SK-N-SH (cell line): ENCODE results near the gene ZBTB47. TPM values are rescaled to one million over a fixed set of nuclear protein-coding genes. Genes with fewer than 3 reads are reported as not detected.

Experiments used
- CTCF ChIA-PET: fragments of 300-600, 350-600 bp; formaldehyde crosslinking; extraction: SDS; loops from one replicate; lab custom pipeline; 2021; lab: Yijun Ruan, JAX
- POLR2A ChIA-PET: fragments of 350-600 bp; sonication (Branson Sonifier 250); formaldehyde crosslinking; extraction: SDS; loops from one replicate; lab custom pipeline; 2020; ENCODE audit warnings: antibody characterized with exemption, inconsistent platforms; lab: Yijun Ruan, JAX
- DNase-seq: peaks from one replicate; pipeline ENCODE4 v3.0.0; 2012
- H2AFZ ChIP-seq: fragments of 200-600 bp; sonication (generic); 2 replicates; pipeline ENCODE4 v1.8.1; 2016; ENCODE audit warnings: antibody characterized with exemption, mild to moderate bottlenecking, low read depth
- H3F3A ChIP-seq: fragments of 200-600 bp; sonication (generic); replicated peaks from 2 replicates; pipeline ENCODE3; 2016; ENCODE audit warnings: antibody characterized with exemption, mild to moderate bottlenecking; ENCODE audit not compliant: insufficient read depth
- H3K27ac ChIP-seq, 2 experiments: fragments of 200-500 bp in 1 of 2; fragments of 200-600 bp in 1 of 2; sonication (Bioruptor generic) in 1 of 2; sonication (generic), shearing (Covaris generic) in 1 of 2; 2 replicates each; pipeline versions ENCODE4 v1.5.1 to v1.6.1; 2014 to 2016; ENCODE audit warnings: low read depth in 2 of 2, inconsistent platforms in 1 of 2, low read length in 1 of 2, mild to moderate bottlenecking in 1 of 2, mixed read lengths in 1 of 2
- H3K27me3 ChIP-seq: fragments of 200-600 bp; sonication (generic), shearing (Covaris generic); 2 replicates; pipeline ENCODE4 v1.6.1; 2016; ENCODE audit warnings: mixed run types; ENCODE audit not compliant: insufficient read depth
- H3K36me3 ChIP-seq, 2 experiments: fragments of 200-500 bp in 1 of 2; fragments of 200-600 bp in 1 of 2; sonication (Bioruptor generic) in 1 of 2; sonication (generic) in 1 of 2; replicated peaks in 1 of 2; 2 replicates each; pipeline versions ENCODE3 to v1.5.1; 2014 to 2016; ENCODE audit warnings: low read length in 1 of 2, mild to moderate bottlenecking in 1 of 2; ENCODE audit not compliant: insufficient read depth in 2 of 2, control insufficient read depth in 1 of 2
- H3K4me1 ChIP-seq, 2 experiments: fragments of 200-500 bp in 1 of 2; fragments of 200-600 bp in 1 of 2; sonication (Bioruptor generic) in 1 of 2; sonication (generic), shearing (Covaris generic) in 1 of 2; 2 replicates each; pipeline versions ENCODE4 v1.5.1 to v1.6.1; 2014 to 2016; ENCODE audit warnings: low read depth in 1 of 2, low read length in 1 of 2, mixed run types in 1 of 2; ENCODE audit not compliant: insufficient read depth in 2 of 2, control insufficient read depth in 1 of 2
- H3K4me2 ChIP-seq: fragments of 200-600 bp; sonication (generic), shearing (Covaris generic); 2 replicates; pipeline ENCODE4 v1.6.1; 2017; ENCODE audit warnings: mixed run types
- H3K4me3 ChIP-seq, 2 experiments: fragments of 200-500 bp in 1 of 2; fragments of 200-600 bp in 1 of 2; sonication (Bioruptor generic) in 1 of 2; sonication (generic), shearing (Covaris generic) in 1 of 2; 2 replicates each; pipeline versions ENCODE4 v1.5.1 to v1.8.1; 2014 to 2016; ENCODE audit warnings: low read depth in 2 of 2, inconsistent platforms in 1 of 2, low read length in 1 of 2, mild to moderate bottlenecking in 1 of 2, mixed read lengths in 1 of 2, moderate library complexity in 1 of 2
- H3K79me2 ChIP-seq: fragments of 200-600 bp; sonication (generic); 2 replicates; pipeline ENCODE4 v1.8.1; 2017; ENCODE audit warnings: mild to moderate bottlenecking; ENCODE audit not compliant: insufficient read depth
- H3K9ac ChIP-seq: fragments of 200-600 bp; sonication (generic); 2 replicates; pipeline ENCODE4 v1.6.1; 2017; ENCODE audit warnings: mixed run types
- H3K9me2 ChIP-seq: fragments of 200-600 bp; sonication (generic); 2 replicates; pipeline ENCODE4 v1.6.1; 2017; ENCODE audit warnings: mixed run types
- H3K9me3 ChIP-seq: fragments of 200-600 bp; sonication (generic); 2 replicates; pipeline ENCODE4 v1.6.1; 2017; ENCODE audit warnings: mixed run types, mild to moderate bottlenecking, moderate library complexity
- H4K20me1 ChIP-seq: fragments of 200-600 bp; sonication (generic); 2 replicates; pipeline ENCODE4 v1.6.1; 2017; ENCODE audit warnings: mild to moderate bottlenecking, mixed run types; ENCODE audit not compliant: insufficient read depth
- CHD2 ChIP-seq: fragments of 150-350 bp; IDR thresholded peaks from 2 replicates; pipeline ENCODE4 v1.6.1; 2018; ENCODE audit warnings: low read length; ENCODE audit not compliant: partially characterized antibody
- ELF1 ChIP-seq: IDR thresholded peaks from 2 replicates; pipeline ENCODE4 v1.4.0; 2012
- EP300 ChIP-seq, 2 experiments: IDR thresholded peaks; 2 replicates each; pipeline versions ENCODE4 v1.4.0 to v1.6.1; 2012; ENCODE audit warnings: borderline replicate concordance in 1 of 2, low read depth in 1 of 2, low read length in 1 of 2
- EZH2phosphoT487 ChIP-seq: fragments of 200-600 bp; sonication (generic); IDR thresholded peaks from 2 replicates; pipeline ENCODE4 v1.6.1; 2017; ENCODE audit warnings: low read depth, mixed run types, mild to moderate bottlenecking, antibody characterized with exemption, moderate library complexity, borderline replicate concordance
- FOXM1 ChIP-seq: IDR thresholded peaks from 2 replicates; pipeline ENCODE4 v1.4.0; 2012; ENCODE audit warnings: low read depth, mild to moderate bottlenecking
- JUND ChIP-seq: IDR thresholded peaks from 2 replicates; pipeline ENCODE4 v1.4.0; 2012
- RCOR1 ChIP-seq: fragments of 150-350 bp; IDR thresholded peaks from 2 replicates; pipeline ENCODE4 v1.6.1; 2017; ENCODE audit warnings: antibody characterized with exemption, low read length
- RXRA ChIP-seq: IDR thresholded peaks from 2 replicates; pipeline ENCODE4 v1.4.0; 2012; ENCODE audit warnings: low read depth, mild to moderate bottlenecking, borderline replicate concordance
- SMC3 ChIP-seq: IDR thresholded peaks from 2 replicates; pipeline ENCODE4 v1.6.1; 2012; ENCODE audit warnings: low read depth, low read length, improper control_type of control experiment
- USF1 ChIP-seq: IDR thresholded peaks from 2 replicates; pipeline ENCODE4 v1.4.0; 2012; ENCODE audit warnings: low read depth, borderline replicate concordance
- YY1 ChIP-seq: IDR thresholded peaks from 2 replicates; pipeline ENCODE4 v1.4.0; 2012; ENCODE audit warnings: low read depth, mild to moderate bottlenecking
- WGBS: methylation state at CpG from one replicate; pipeline ENCODE4 v1.1.6; 2017; ENCODE audit warnings: low lambda C conversion rate; 5-methylcytosine and 5-hydroxymethylcytosine counted together
- polyA plus RNA-seq, 3 experiments: library from polyadenylated mRNA; depleted of rRNA; stranded (reverse); fragments of >200 nt; gene quantifications; 2 replicates each; pipeline ENCODE4 v1.2.3, GENCODE V29; 2012
- TF ChIP-seq, protein P1 (sequence below): IDR thresholded peaks from 2 replicates; pipeline ENCODE4; 2012
- TF ChIP-seq, protein P2 (sequence below): IDR thresholded peaks from 2 replicates; pipeline ENCODE4 v1.4.0; 2012; ENCODE audit warnings: low read depth

The ZBTB47 gene
- polyA plus RNA-seq, 1 of the 3 experiments (the other 2 are of a cell fraction): 9.9 TPM

- peaks cover 19% of the 10 kb centered on the region; the same call in 1 of the 2 replicates for H3K27me3 ChIP-seq
- WGBS: 34% methylated on average over 7 of the region's 7 CpGs
- DNase-seq: no peak
- H3K9ac ChIP-seq: no peak overlapping the region
- ChIA-PET POLR2A (no interaction called here), CTCF (no interaction called here)
- no peak for TF ChIP-seq CHD2
- TF ChIP-seq, protein P1, sequence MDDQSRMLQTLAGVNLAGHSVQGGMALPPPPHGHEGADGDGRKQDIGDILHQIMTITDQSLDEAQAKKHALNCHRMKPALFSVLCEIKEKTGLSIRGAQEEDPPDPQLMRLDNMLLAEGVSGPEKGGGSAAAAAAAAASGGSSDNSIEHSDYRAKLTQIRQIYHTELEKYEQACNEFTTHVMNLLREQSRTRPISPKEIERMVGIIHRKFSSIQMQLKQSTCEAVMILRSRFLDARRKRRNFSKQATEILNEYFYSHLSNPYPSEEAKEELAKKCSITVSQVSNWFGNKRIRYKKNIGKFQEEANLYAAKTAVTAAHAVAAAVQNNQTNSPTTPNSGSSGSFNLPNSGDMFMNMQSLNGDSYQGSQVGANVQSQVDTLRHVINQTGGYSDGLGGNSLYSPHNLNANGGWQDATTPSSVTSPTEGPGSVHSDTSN: no peak
- no peak for TF ChIP-seq JUND
- TF ChIP-seq EZH2phosphoT487: no peak
- no peak for TF ChIP-seq FOXM1
- TF ChIP-seq ELF1: no peak
- TF ChIP-seq EP300 (IDR thresholded peaks at IDR 0.05; ENCODE audit: borderline replicate concordance in 1 of 2, low read depth in 1 of 2, low read length in 1 of 2): no peak
- TF ChIP-seq, protein P2, sequence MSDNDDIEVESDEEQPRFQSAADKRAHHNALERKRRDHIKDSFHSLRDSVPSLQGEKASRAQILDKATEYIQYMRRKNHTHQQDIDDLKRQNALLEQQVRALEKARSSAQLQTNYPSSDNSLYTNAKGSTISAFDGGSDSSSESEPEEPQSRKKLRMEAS: no peak
- no peak for TF ChIP-seq SMC3
- TF ChIP-seq RCOR1: no peak
- no peak for TF ChIP-seq USF1
- no peak for TF ChIP-seq YY1
- no peak overlapping the region for H3K4me3 ChIP-seq
- no peaks in the 10 kb centered on the region for H3K9me2 ChIP-seq
- H3K4me2 ChIP-seq: no peak overlapping the region
- no peaks in the 10 kb centered on the region for H3F3A ChIP-seq
- no peaks in the 10 kb centered on the region; a peak in 1 of 4 replicates for H3K4me1 ChIP-seq
- no peaks in the 10 kb centered on the region for H3K79me2 ChIP-seq
- no peaks in the 10 kb centered on the region for H3K36me3 ChIP-seq
- H3K9me3 ChIP-seq: no peaks in the 10 kb centered on the region
- no peak overlapping the region for H2AFZ ChIP-seq
- no peaks in the 10 kb centered on the region for H4K20me1 ChIP-seq
- no peak overlapping the region for H3K27ac ChIP-seq
These were observed 36.7 kb downstream of the ZBTB47 start for GRCh38 chr3:42690191-42690590.

- H3K4me3 ChIP-seq: no peak overlapping the region
- H3K27me3 ChIP-seq: peaks cover 12% of the 10 kb centered on the region; the same call in 1 of the 2 replicates
- H3K79me2 ChIP-seq: no peaks in the 10 kb centered on the region
- no peaks in the 10 kb centered on the region for H3K9me3 ChIP-seq
- H2AFZ ChIP-seq: no peak overlapping the region
- no peak for TF ChIP-seq RXRA
- H3K4me2 ChIP-seq: no peak overlapping the region
- 54% methylated on average over 6 of the region's 10 CpGs for WGBS
- H3F3A ChIP-seq: no peaks in the 10 kb centered on the region
- H3K9me2 ChIP-seq: no peaks in the 10 kb centered on the region
- H3K4me1 ChIP-seq: no peaks in the 10 kb centered on the region; a peak in 1 of 4 replicates
- ChIA-PET POLR2A (no interaction called here), CTCF (no interaction called here)
- no peak for DNase-seq
- no peak overlapping the region for H3K27ac ChIP-seq
- no peaks in the 10 kb centered on the region for H3K36me3 ChIP-seq
- H4K20me1 ChIP-seq: no peaks in the 10 kb centered on the region
- no peak overlapping the region for H3K9ac ChIP-seq
These were observed 37.5 kb downstream of the ZBTB47 start for GRCh38 chr3:42690766-42691680.
